GM18951 (cell line): Measurements from ENCODE around the gene ANP32B.
A peak's percentile ranks its signal among the peaks of the same experiment; 100 is the strongest.
"Not testable (repeated sequence)": the region's sequence is repeated elsewhere in the genome, so short reads cannot be mapped to it uniquely, and the experiment has no call there.

Experiments
- POLR2A ChIP-seq: IDR thresholded peaks from 4 replicates; pipeline ENCODE4 v1.6.1; 2011; ENCODE audit warnings: mild to moderate bottlenecking; ENCODE audit not compliant: insufficient read length, insufficient read depth; ENCODE audit errors: extremely low read depth
- in situ Hi-C: fragments of 300-500 bp; cut with MboI; formaldehyde crosslinking; loops from one replicate; pipeline ENCODE4 v1.12.0; 2022; ENCODE audit warnings: low sequenced_read_pairs, mixed read lengths, inconsistent platforms; ENCODE audit not compliant: unreplicated experiment

Gene ANP32B

GRCh38 chr9:97982683-97983588 lies at the start of gene ANP32B:
TSS of gene ANP32B (plus strand) at chr9:97983341. CDS start at chr9:97983556, 215 bp downstream.
- TF ChIP-seq POLR2A: peak; percentile 60
- in situ Hi-C loops: no loop called here

DNA sequence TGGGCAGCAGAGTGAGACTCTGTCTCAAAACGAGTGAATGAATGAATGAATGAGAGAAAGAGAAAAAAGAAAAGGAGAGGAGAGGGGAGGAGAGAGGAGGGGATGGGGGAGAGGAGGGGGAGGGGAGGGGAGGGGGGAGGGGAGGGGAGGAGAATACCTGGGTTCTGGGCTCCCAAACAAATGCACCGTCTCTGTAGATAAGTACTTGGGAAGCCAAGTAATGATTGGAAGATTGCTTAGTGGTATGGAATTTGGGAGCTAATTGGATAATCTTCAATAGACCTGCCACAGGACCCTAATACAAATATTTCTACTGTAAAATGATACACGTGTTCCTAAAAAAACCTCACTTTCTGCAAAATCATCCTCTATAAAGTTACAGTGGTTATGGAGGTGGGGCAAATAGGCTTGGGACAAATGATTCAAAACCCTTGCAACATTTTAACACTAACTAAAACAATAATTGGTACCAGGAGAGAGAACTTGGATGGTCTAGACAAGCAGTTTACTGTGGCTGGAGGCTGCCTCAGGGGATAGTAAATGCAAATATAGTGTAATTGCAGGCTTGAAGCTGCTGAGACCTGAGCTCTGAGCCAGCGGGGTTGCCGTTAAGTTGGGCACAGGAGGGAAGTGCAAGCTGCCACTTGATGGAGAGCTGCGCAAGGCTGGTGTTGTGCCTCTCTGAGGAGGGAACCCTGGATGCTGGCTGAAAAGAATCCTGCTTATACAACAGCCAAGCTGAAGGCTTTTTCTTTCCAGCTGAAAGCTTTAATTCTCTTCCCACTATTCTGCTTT lies 48.6 kb upstream of the ANP32B start:
- in situ Hi-C loops: no loop called here
- no peak for TF ChIP-seq POLR2A

DNA sequence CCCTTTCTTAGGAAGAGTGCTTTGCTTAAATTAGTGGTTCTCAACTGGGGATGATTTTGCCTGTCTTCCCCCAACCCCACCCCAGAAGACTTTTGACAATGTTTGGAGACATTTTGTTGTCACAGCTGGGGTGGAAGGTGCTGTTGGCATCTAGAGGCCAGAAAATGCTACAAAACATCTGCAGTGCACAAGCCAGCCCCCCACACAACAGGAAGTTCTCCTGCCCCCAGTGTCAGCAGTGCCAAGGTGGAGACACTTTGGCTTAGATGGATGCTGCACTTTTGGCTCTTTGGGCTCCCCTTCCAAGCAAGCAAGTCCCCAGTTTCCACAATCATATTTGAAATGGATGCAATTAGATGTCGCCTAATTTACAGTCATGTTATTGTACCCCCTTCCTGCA lies 47.9 kb upstream of the ANP32B start:
- in situ Hi-C loops: no loop called here
- no peak for TF ChIP-seq POLR2A

- no peak for TF ChIP-seq POLR2A
- in situ Hi-C loops: no loop called here
These were observed 46.1 kb upstream of the ANP32B start for GRCh38 chr9:97936998-97937397.

- in situ Hi-C loops: no loop called here
- no peak for TF ChIP-seq POLR2A
These were observed 45.0 kb upstream of the ANP32B start, which contains the start of gene HEMGN for GRCh38 chr9:97938081-97938644. TSS of gene HEMGN (minus strand) at chr9:97938172. CDS start at chr9:97938136, 36 bp downstream.

GRCh38 chr9:97940233-97940632 lies 42.9 kb upstream of the ANP32B start:
- in situ Hi-C loops: no loop called here
- TF ChIP-seq POLR2A: no peak

DNA sequence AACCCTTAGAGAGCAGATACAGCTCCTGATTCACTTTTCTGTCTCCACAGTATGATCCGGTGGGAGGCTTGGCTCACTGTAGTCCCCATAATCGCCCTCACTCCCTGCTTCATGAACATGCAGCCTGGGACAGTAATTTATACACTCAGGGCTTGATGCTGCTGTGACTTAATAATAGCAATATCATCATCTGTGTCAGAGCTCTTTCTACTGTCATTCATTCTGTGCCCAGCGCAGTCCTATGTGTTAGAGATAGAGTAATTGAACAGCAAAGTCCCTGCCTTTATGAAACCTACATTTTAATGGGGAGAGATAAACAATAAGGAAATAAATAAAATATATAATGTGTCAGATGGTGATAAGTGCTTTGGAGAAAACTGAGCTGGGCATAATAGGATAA lies 42.4 kb upstream of the ANP32B start:
- in situ Hi-C loops: no loop called here
- TF ChIP-seq POLR2A: no peak

DNA sequence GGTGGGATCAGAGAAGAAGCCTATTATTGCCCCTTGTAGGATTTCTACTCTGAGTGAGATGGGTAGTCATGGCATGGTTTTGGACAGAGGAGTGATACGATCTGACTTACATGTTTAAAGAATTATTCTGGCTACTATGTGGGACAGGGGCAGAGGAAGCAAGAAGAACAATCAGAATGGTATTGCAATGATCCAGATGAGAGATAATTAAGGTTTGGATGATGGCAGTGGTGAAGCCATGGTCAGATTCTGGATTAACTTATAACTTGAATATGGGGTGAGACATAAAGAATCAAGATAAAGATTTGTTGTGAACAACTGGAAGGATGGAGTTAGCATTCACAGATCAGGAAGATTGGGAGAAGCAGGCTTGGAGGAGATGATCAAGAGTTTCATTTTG lies 41.8 kb upstream of the ANP32B start:
- in situ Hi-C loops: no loop called here
- TF ChIP-seq POLR2A: no peak

DNA sequence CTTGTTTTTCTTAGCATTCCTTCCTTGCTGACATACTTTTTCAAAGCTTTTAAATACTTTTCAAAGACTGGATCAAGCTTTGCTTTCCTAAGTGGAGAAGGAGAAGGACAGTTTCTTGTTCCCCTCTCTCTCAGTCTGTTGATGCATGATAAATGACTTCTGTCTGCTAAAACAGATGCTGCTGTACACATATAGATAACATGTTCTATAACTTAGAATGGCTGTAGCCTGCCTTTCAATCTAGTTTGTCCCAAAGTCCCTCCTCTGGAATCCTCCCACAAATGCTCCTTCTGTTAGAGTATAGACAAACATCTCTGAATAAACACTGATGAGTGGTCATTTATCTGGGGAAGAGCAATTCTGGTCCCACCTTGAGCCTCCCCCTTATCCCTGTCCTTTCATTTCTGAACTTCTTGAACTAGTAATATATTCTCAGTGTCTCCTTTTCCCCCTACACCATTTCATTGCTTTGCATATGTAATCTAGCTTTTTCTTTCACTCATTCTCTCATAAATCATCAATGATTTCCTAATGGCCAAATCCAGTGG lies 39.8 kb upstream of the ANP32B start:
- TF ChIP-seq POLR2A: no peak
- in situ Hi-C loops: no loop called here

GRCh38 chr9:97944612-97945011 lies 38.5 kb upstream of the ANP32B start:
- TF ChIP-seq POLR2A: no peak
- in situ Hi-C loops: no loop called here

DNA sequence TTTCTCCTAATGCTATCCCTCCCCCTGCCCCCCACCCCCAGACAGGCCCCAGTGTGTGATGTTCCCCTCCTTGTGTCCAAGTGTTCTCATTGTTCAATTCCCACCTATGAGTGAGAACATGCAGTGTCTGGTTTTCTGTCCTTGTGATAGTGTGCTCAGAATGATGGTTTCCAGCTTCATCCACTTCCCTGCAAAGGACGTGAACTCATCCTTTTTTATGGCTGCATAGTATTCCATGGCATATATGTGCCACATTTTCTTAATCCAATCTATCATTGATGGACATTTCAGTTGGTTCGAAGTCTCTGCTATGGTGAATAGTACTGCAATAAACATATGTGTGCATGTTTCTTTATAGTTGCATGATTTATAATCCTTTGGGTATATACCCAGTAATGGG lies 37.7 kb upstream of the ANP32B start:
- in situ Hi-C loops: not testable (repeated sequence)

DNA sequence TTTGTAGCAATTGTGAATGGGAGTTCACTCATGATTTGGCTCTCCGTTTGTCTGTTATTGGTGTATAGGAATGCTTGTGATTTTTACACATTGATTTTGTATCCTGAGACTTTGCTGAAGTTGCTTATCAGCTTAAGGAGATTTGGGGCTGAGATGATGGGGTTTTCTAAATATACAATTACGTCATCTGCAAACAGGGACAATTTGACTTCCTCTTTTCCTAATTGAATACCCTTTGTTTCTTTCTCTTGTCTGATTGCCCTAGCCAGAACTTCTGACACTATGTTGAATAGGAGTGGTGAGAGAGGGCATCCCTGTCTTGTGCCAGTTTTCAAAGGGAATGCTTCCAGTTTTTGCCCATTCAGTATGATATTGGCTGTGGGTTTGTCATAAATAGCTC lies 36.0 kb upstream of the ANP32B start:
- in situ Hi-C loops: not testable (repeated sequence)

DNA sequence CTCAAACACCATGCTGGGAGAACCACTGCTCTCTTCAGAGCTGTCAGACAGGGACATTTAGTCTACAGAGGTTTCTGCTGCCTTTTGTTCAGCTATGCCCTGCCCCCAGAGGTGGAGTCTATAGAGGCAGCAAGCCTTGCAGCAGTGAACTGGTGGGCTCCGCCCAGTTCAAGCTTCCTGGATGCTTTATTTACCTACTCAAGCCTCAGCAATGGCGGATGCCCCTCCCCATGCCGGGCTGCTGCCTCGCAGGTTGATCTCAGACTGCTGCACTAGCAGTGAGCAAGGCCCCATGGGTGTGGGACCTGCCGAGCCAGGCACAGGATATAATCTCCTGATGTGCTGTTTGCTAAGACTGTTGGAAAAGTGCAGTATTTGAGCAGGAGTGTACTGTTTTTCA lies 32.3 kb upstream of the ANP32B start:
- in situ Hi-C loops: not testable (repeated sequence)
